Stimulated activated naive CD8-positive, alpha-beta T cell treated with anti-CD3 and anti-CD28 coated beads, Interleukin-15, amount 100 ng/mL, for 72 hours (primary cell): ENCODE measurements around the gene FAM124A.

Source experiments
- ATAC-seq: fragments of 150-1000 bp; cut with Tn5 transposase; 2 replicates; pipeline ENCODE4 v1.10.0; 2021; ENCODE audit warnings: mild to moderate bottlenecking, moderate library complexity
- DNase-seq, 2 donors: peaks; one replicate each; pipeline ENCODE4 v3.0.0; 2021 to 2022
- H3K27ac Mint-ChIP-seq, 2 donors: one replicate each; pipeline ENCODE4 v1.8.0; 2022; ENCODE audit warnings: mild to moderate bottlenecking in 2 of 2, mixed read lengths in 2 of 2, moderate library complexity in 2 of 2
- H3K27me3 Mint-ChIP-seq: one replicate; pipeline ENCODE4 v1.8.0; 2022; ENCODE audit warnings: mixed read lengths
- H3K4me1 Mint-ChIP-seq: one replicate; pipeline ENCODE4 v1.8.0; 2022; ENCODE audit warnings: mild to moderate bottlenecking, mixed read lengths
- H3K4me3 Mint-ChIP-seq, 2 donors: one replicate each; pipeline ENCODE4 v1.8.0; 2022; ENCODE audit warnings: mild to moderate bottlenecking in 2 of 2, mixed read lengths in 2 of 2, moderate library complexity in 1 of 2
- H3K9me3 Mint-ChIP-seq, 2 donors: one replicate each; pipeline ENCODE4 v1.8.0; 2022; ENCODE audit warnings: mixed read lengths in 2 of 2

FAM124A gene

GRCh38 chr13:51245583-51245982 is 23.4 kb downstream of the FAM124A start:
- H3K9me3 Mint-ChIP-seq = no peaks in the 10 kb centered on the region
- H3K27ac Mint-ChIP-seq = no peak overlapping the region
- ATAC-seq (no peak), DNase-seq (no peak)
- H3K27me3 Mint-ChIP-seq = peaks cover 20% of the 10 kb centered on the region
- no peaks in the 10 kb centered on the region for H3K4me1 Mint-ChIP-seq
- H3K4me3 Mint-ChIP-seq = no peak overlapping the region

- H3K27ac Mint-ChIP-seq = no peak overlapping the region
- DNase-seq (no peak), ATAC-seq (no peak)
- H3K4me3 Mint-ChIP-seq = no peak overlapping the region
- H3K4me1 Mint-ChIP-seq = no peaks in the 10 kb centered on the region
- peaks cover 16% of the 10 kb centered on the region for H3K27me3 Mint-ChIP-seq
- H3K9me3 Mint-ChIP-seq = no peaks in the 10 kb centered on the region
Measured at GRCh38 chr13:51246025-51246417, 23.8 kb downstream of the FAM124A start.

- Mint-ChIP-seq H3K4me3 (no peak overlapping the region), H3K4me1 (no peaks in the 10 kb centered on the region), H3K27ac (no peak overlapping the region), H3K27me3 (peaks cover 13% of the 10 kb centered on the region), H3K9me3 (no peaks in the 10 kb centered on the region)
- ATAC-seq (no peak), DNase-seq (no peak)
Measured at GRCh38 chr13:51246418-51247277, 24.4 kb downstream of the FAM124A start.

- Mint-ChIP-seq H3K9me3 (no peaks in the 10 kb centered on the region), H3K27me3 (peaks cover 13% of the 10 kb centered on the region), H3K27ac (no peak overlapping the region), H3K4me3 (no peak overlapping the region), H3K4me1 (peaks cover 7% of the 10 kb centered on the region)
- DNase-seq = no peak
- ATAC-seq = no peak
Measured at GRCh38 chr13:51249255-51249654, 27.1 kb downstream of the FAM124A start.

- no peaks in the 10 kb centered on the region for H3K9me3 Mint-ChIP-seq
- ATAC-seq = peak; percentile 63
Measured at GRCh38 chr13:51249770-51250741, 27.9 kb downstream of the FAM124A start.

GRCh38 chr13:51251480-51251879 is 29.3 kb downstream of the FAM124A start:
- DNase-seq (no peak), ATAC-seq (peak; percentile 17)
- H3K9me3 Mint-ChIP-seq = no peaks in the 10 kb centered on the region
- peaks cover 7% of the 10 kb centered on the region for H3K4me1 Mint-ChIP-seq
- peaks cover 7% of the 10 kb centered on the region for H3K27me3 Mint-ChIP-seq
- H3K4me3 Mint-ChIP-seq = no peak overlapping the region
- H3K27ac Mint-ChIP-seq = no peak overlapping the region

More at GRCh38 chr13:51249770-51250741, 27.9 kb downstream of the FAM124A start:
- Mint-ChIP-seq H3K27me3 (peaks cover 8% of the 10 kb centered on the region), H3K4me3 (no peak overlapping the region), H3K4me1 (peaks cover 7% of the 10 kb centered on the region), H3K27ac (no peak overlapping the region)
- DNase-seq = no peak

- H3K4me1 Mint-ChIP-seq = peaks cover 7% of the 10 kb centered on the region
- peak; percentile 66 for ATAC-seq
- H3K27ac Mint-ChIP-seq = no peak overlapping the region
- no peak overlapping the region for H3K4me3 Mint-ChIP-seq
- DNase-seq = no peak
- H3K27me3 Mint-ChIP-seq = no peaks in the 10 kb centered on the region
- no peaks in the 10 kb centered on the region for H3K9me3 Mint-ChIP-seq
Measured at GRCh38 chr13:51252954-51253532, 30.8 kb downstream of the FAM124A start.

GRCh38 chr13:51255556-51255955 is 33.4 kb downstream of the FAM124A start:
- Mint-ChIP-seq H3K4me1 (peaks cover 7% of the 10 kb centered on the region), H3K27me3 (no peaks in the 10 kb centered on the region), H3K27ac (no peak overlapping the region), H3K9me3 (no peaks in the 10 kb centered on the region), H3K4me3 (no peak overlapping the region)
- ATAC-seq (no peak), DNase-seq (no peak)

GRCh38 chr13:51257187-51257586 is 35.0 kb downstream of the FAM124A start:
- no peak overlapping the region for H3K27ac Mint-ChIP-seq
- H3K4me3 Mint-ChIP-seq = no peak overlapping the region
- H3K4me1 Mint-ChIP-seq = peaks cover 7% of the 10 kb centered on the region
- no peak for DNase-seq
- ATAC-seq = no peak
- no peaks in the 10 kb centered on the region for H3K9me3 Mint-ChIP-seq
- no peaks in the 10 kb centered on the region for H3K27me3 Mint-ChIP-seq

- Mint-ChIP-seq H3K27me3 (no peaks in the 10 kb centered on the region), H3K4me3 (no peak overlapping the region), H3K9me3 (no peaks in the 10 kb centered on the region), H3K4me1 (no peaks in the 10 kb centered on the region), H3K27ac (no peak overlapping the region)
- DNase-seq (no peak), ATAC-seq (no peak)
Measured at GRCh38 chr13:51258612-51259548, 36.7 kb downstream of the FAM124A start.

- no peaks in the 10 kb centered on the region for H3K9me3 Mint-ChIP-seq
- no peak overlapping the region for H3K27ac Mint-ChIP-seq
- H3K27me3 Mint-ChIP-seq = no peaks in the 10 kb centered on the region
- no peak for DNase-seq
- H3K4me3 Mint-ChIP-seq = no peak overlapping the region
- H3K4me1 Mint-ChIP-seq = no peaks in the 10 kb centered on the region
- ATAC-seq = no peak
Measured at GRCh38 chr13:51260154-51260553, 38.0 kb downstream of the FAM124A start.

- Mint-ChIP-seq H3K4me3 (no peak overlapping the region), H3K4me1 (no peaks in the 10 kb centered on the region), H3K9me3 (no peaks in the 10 kb centered on the region), H3K27ac (peak overlapping the region in 1 of 2 donors; percentile 6), H3K27me3 (no peaks in the 10 kb centered on the region)
- no peak for ATAC-seq
- no peak for DNase-seq
Measured at GRCh38 chr13:51261610-51262249, 39.5 kb downstream of the FAM124A start.

- H3K4me1 Mint-ChIP-seq = no peaks in the 10 kb centered on the region
- no peaks in the 10 kb centered on the region for H3K27me3 Mint-ChIP-seq
- H3K27ac Mint-ChIP-seq = no peak overlapping the region
- H3K4me3 Mint-ChIP-seq = no peak overlapping the region
- no peaks in the 10 kb centered on the region for H3K9me3 Mint-ChIP-seq
- ATAC-seq (no peak), DNase-seq (no peak)
Measured at GRCh38 chr13:51262501-51263211, 40.5 kb downstream of the FAM124A start.

GRCh38 chr13:51266642-51267041 is 44.4 kb downstream of the FAM124A start:
- DNase-seq = no peak
- no peak overlapping the region for H3K27ac Mint-ChIP-seq

More at GRCh38 chr13:51266642-51267041, 44.4 kb downstream of the FAM124A start:
- H3K27me3 Mint-ChIP-seq = no peaks in the 10 kb centered on the region
- H3K9me3 Mint-ChIP-seq = no peaks in the 10 kb centered on the region
- no peak for ATAC-seq
- H3K4me3 Mint-ChIP-seq = no peak overlapping the region
- no peaks in the 10 kb centered on the region for H3K4me1 Mint-ChIP-seq
